T1000 (cell line): ENCODE measurements around the gene BCAS3.
"Not testable (repeated sequence)": the region's sequence is repeated elsewhere in the genome, so short reads cannot be mapped to it uniquely, and the experiment has no call there.

Experiments
- DNase-seq: peaks from one replicate; lab custom pipeline; 2025; ENCODE audit warnings: mixed read lengths; lab: John Stamatoyannopoulos, UW

Gene BCAS3

DNA sequence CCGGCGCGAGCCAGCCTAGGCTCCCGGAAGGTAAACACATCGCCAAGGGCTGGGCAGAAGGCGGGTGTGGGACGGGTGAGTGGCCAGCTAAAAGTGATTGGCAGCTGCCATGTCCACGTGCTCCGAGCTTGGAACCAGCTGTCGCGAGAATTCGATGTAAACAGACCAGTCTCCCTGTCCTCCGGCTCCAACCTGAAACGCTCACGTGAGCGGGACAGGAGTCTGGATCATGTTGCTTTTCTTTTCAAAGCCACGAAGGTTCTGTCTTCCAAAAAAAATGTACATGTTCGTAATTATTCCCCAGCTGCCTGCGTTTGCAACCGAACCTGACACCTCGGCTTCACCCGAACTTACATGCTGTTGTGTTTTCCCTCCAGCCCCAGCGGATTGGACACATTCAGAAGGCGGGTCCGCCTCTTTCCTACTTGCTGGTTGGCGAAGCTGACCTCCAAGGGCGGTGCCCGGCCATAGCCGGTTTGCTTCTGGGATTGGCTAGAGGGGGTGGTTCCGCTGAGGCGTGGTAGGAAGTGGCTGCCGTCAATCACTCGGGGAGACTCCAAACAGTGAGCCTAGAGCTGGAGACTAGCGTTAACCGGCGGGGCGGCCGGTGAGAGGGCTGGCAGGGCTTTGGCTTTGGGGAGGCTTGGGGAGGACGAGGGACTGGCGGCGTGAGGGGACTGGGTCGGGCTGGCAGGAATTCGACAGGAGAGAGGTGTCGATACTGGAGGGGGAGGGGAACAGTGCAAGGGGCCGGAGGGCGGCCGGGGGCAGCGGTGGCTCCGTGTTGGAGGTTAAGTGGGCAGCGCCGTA is at the start of gene BCAS3:
TSS of gene BCAS3 (plus strand) at position 544 of the 810 bp plus-strand sequence.
- peak; percentile 100 for DNase-seq

DNA sequence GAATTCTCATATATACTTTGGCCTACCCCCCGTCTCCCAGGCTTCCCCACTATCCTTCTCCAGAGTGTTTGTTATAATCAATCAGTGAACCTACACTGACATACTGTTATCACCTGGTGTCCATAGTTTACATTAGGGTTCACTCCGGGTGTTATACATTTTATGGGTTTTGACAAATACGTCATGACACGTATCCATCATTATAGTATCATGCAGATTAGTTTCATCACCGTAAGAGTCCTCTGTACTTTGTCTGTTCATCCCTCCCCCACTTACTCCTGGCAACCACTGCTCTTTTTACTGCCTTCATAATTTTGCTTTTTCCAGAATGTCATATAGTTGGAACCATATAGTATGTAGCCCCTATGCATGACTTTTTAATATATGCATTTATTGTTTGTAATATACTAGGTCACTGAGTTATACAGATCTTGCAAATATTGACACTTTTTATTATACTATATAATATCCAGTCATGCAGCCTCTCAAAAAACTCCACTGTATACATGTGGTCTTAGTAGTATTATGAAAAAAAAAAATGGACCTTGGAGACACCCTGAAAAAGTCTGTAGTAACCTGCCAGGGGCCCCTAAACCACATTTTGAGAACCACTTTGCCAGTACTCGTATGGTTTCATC is 49.3 kb upstream of the BCAS3 start:
- no peak for DNase-seq

DNA sequence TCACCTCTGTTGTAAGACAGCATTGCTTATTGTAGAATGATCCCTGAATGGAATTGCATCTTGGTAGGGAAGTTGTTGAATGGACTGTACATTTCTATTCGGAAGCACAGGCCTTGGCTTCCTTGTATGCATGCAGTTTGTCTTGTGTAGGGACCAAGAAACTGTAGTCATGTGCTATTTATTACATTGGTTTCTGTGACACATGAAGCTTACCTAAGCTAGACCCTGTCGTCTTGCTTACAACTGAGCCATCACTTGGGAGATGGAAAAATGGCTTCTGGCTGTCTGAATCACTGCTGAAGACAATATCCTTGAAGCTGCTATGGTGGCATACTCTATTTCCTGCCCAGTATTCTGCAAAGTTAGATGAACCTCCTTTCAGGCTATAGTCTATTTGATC is 48.5 kb upstream of the BCAS3 start:
- DNase-seq, result no peak

DNA sequence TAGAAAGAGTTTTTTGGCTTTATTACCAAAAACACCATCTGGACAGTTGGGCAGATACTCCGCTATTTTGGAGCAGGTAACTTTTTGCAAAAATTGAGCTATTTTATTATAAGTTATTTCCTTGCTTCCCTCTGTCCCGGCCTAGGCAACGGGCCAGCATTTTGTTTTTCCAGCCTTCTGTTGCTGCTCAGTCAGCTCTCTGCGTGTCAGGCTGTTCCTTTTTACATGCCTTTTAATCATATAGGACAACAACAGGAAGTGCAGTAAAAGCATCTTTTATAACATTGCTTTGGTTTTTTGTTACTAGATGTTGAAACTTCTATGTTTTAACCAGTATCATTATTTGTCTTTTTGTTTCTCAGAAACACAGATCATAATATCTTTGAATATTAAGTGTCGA is 47.3 kb upstream of the BCAS3 start:
- no peak for DNase-seq

DNA sequence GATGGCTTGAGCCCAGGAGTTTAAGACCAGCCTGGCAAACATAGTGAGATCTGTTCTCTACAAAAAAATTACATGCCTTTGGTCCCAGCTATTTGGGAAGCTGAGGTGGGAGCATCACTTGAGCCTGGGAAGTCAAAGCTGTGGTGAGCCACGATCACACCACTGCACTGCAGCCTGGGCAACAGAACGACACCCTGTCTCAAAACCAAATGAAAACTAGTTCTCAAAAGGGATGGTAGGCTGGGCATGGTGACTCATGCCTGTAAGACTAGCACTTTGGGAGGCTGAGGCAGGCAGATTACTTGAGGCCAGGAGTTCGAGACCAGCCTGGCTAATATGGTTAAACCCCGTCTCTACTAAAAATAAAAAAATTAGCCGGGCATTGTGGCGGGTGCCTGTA is 46.5 kb upstream of the BCAS3 start:
- no peak for DNase-seq

DNA sequence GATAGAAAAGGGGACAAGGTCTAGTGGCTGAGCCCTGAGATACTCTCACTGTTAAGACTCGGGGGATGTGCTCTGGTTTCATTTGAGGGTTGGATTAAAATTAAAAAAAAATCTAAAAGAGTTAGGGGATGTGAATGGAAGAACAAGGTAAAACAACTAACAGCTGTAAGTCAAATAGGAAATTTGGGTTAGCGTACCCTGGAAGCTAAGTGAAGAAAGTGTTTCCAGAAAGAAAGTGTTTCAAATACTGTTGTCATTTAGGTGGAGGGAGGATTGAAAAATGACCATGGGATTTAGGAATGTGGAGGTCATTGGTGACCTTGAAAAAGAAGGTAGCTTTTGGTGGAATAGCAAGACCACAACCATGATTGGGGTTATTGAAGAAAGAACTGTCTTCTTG is 40.0 kb upstream of the BCAS3 start:
- DNase-seq, result no peak

DNA sequence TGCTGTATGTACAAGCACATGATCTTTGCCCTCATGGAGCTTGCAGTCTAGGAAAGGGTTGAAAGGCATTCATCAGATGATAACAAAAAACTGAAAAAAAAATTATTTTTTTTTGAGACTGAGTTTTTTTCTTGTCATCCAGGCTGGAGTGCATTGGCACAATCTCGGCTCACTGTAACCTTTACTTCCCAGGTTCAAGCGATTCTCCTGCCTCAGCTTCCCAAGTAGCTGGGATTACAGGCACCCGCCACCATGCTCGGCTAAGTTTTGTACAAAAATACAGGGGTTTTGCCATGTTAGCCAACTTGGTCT is 38.7 kb upstream of the BCAS3 start:
- no peak for DNase-seq

DNA sequence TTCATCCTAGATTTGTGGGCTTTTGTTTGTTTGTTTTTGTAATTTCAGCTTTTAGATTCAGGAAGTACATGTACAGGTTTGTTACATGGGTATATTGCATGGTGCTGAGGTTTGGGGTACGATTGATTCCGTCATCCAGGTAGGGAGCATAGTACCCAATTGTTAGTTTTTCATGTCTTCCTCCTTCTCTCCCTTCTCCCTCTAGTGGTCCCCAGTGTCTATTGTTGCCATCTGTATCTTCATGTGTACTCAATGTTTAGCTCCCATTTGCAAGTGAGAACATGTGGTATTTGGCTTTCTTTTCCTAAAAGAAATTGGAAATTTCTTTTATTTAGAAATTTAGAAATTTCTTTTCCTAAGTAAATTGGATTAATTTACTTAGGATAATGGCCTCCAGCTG is 37.1 kb upstream of the BCAS3 start:
- no peak for DNase-seq

DNA sequence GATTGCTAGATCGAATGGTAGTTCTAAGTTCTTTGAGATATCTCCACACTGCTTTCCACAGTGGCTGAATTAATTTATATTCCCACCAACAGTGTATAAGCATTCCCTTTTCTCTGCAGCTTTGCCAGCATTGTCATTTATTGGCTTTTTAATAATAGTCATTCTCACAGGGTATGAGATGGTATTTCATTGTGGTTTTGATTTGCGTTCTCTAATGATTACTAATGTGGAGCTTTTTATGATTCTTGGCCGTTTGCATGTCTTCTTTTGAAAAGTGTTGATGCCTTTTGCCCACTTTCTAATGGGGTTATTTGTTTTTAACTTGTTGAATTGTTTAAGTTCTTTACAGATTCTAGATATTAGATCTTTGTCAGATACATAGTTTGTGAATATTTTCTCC is 36.5 kb upstream of the BCAS3 start:
- no peak for DNase-seq

DNA sequence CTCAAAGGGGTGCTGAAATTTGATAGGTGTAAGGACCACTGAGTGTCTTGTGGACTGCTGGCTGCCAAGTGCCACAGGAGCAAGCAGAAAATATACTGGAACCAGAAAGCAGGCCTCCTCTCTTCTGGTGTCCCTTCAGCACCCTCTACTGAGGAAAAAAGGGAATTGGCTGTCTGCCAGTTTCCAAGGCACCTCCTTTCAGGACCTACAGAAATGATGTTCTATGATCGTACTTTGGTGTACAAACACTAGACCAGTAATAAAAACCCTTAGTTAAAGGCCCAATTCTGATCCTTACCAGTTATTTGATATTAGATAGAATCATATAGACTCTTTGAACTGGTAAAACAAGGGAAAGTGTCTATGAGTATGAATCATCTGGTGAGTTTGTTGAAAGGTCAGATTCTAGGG is 35.8 kb upstream of the BCAS3 start:
- DNase-seq, result peak; percentile 41

DNA sequence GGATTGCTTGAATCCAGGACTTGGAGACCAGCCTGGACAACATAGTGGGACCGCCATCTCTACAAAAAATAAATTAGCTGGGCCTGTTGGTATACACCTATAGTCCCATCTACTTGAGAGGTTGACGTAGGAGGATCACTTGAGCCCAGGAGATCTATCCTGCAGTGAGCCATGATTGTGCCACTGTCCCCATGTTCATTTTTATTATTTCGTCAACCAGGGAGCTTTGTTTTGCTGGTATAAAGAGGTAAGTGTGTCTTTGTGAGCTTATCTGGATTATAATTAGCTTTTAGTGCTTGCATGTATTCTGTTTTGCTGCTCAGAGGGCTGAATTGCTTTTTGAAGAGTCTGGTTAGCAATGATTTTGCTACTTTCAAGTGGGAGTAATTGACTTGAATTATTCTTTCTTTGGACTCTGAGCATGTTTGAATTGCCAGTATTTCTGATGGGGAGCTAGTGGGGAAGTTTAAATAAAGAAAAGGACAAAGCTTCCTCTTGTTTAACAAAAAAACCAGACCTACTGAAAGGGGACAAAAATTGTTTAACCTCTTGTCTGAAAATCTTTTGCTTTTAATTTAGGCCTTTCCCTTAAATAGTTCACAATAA is 31.6 kb upstream of the BCAS3 start:
- DNase-seq, result no peak

DNA sequence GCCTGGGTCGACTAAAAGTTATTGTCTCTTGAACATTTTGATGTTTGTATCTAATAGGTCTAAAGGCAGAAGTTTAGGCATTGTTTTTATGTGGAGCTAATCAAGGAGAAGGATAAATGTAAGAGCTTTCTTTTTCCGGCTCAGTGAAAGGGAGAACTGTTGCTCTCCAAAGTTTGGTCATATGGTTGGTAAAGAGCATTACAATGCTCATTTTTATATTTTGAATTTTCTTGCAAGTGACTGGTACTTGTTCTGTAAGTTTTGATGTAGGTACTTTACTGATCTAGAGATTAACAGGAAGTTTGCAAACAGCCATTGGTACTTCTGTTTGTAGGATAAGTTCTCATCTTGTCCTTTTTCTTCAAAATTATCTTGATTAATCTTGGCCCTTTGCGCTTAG is 30.9 kb upstream of the BCAS3 start:
- no peak for DNase-seq

DNA sequence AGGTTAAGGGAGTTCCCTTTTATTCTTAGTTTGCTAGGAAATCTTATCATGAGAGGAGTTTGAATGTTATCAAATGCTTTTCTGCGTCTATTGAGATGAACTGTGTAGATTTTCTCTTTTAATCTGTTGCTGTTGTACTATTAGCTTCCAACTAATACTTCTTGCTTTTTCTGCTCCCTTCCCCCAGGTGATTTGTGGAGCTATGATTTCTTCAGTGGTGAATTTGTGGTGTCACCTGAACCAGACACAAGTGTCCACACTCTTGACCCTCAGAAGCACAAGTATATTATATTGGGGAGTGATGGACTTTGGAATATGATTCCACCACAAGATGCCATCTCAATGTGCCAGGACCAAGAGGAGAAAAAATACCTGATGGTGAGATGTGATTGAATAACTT is 29.9 kb upstream of the BCAS3 start:
- no peak for DNase-seq

DNA sequence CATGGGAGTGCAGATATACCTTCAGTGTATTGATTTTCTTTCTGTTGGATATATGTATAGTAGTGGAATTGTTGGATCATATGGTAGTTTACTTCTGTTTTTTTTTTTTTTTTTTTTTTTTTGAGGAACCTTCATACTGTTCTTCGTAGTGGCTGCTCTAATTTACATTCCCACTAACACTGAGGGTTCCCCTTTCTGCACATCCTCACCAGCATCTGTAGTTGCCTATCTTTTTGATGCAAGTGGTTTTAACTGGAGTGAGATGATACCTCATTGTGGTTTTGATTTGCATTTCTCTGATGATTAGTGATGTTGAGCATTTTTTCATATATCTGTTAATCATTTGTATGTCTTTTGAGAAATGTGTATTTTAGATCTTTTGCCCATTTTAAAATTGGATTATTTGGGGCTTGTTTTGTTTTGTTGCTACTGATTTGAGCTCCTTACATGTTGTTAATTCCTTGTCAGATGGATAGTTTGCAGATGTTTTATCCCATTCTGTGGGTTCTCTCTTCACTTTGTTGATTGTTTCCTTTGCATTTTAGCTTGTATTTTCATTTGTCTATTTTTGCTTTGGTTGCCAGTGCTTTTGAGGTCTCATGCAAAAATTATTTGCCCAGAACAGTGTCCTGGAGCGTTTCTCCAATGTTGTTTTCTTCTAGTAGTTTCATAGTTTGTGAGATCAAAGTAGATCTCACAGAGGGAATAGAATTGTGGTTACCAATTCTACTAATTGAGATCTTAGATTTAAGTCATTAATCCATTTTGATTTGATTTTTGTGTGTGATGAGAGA is 25.0 kb upstream of the BCAS3 start:
- DNase-seq, result no peak

DNA sequence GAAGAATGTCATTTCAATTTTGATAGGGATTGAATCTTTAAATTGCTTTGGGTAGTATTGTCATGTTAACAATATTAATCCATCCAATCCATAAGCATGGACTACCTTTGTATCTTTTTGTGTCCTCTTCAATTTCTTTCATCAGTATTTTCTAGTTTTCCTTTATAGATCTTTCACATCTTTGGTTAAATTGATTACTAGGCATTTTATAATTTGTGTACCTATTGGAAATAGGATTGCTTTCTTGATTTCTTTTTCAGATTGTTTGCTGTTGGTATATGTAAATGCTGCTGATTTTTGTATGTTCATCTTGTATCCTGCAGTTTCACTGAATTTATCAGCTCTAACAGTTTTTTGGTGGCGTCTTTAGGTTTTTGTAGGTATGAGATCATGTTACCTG is 24.1 kb upstream of the BCAS3 start:
- DNase-seq, result no peak

DNA sequence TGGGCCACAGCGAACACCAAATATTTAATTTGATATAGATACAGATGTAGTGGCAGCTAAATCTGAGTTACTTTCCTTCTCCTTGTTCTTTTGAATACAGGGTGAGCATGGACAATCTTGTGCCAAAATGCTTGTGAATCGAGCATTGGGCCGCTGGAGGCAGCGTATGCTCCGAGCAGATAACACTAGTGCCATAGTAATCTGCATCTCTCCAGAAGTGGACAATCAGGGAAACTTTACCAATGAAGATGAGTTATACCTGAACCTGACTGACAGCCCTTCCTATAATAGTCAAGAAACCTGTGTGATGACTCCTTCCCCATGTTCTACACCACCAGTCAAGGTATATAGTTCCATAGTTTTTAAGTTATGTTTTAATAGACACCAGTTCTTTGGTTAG is 21.2 kb upstream of the BCAS3 start:
- DNase-seq, result no peak

DNA sequence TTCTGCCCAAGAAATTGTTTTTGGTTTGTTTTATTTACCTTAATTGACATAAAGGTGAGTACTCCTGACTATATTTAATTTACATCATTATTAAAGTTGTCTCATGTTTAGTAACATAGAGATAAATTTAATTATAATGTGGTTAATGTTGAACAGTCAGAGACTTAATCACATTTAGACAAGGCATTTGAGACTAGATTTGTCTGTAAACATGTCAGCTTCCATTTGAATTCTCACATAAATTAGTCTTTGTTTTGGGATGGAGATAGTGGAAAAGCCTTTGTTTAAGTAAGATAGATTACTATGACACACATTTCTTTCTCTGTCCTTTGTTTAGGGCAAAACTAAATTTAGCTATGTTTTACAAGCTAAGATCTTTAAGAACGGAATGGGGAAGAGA is 18.5 kb upstream of the BCAS3 start:
- DNase-seq, result no peak

DNA sequence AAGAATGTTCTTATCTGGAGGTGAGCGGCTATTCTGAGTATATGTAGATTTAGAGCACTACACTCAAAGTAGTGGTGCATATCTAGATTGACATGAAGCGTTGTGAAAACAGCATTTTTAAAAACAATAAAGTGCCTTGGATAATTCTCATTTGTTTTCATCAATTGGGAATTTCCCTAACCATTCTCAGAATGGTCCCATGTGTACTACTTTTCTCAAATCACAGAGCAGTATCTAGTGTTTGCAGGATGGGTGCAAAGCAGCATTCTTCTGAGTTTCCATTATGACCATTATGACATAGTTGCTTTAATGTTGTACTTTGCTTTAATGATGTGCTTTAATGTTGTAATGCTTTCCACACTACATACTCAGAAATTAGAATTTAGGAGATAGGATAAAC is 16.2 kb upstream of the BCAS3 start:
- DNase-seq, result no peak

DNA sequence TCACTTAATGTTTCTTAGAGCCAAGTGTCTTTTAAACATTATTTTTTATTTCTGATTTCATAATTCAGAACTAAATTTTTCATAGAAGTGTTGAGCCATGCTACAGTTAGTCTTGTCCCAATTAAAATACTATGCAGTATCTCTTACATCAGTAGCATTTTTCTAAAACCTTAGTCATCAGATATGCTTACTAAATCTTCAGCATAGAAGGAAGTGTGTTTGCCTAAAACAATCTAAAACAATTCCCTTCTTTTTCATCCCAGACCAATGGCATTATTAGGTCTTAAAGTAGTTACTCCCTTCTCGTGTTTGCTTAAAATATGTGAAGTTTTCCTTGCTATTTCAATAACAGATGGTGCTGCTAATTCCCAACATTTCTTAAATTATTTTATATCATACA is 13.6 kb upstream of the BCAS3 start:
- no peak for DNase-seq

DNA sequence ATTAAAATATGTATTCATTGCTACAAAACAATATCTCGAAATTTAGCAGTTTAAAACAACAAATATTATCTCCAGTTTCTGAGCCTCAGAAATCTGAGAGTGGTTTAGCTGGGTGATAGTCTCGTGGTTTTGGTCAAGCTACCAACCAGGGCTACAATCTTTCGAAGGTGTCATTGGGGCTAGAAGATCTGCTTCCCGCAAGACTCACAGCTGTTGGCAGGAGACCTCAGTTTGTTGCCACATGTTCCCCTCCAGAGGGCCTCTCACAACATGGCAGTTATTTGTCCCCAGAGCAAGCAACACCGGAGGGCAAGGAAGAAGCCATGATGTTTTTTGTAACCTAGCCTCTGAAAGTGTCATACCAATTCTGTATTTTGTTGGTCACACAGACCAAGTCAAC is 12.0 kb upstream of the BCAS3 start:
- DNase-seq, result no peak

DNA sequence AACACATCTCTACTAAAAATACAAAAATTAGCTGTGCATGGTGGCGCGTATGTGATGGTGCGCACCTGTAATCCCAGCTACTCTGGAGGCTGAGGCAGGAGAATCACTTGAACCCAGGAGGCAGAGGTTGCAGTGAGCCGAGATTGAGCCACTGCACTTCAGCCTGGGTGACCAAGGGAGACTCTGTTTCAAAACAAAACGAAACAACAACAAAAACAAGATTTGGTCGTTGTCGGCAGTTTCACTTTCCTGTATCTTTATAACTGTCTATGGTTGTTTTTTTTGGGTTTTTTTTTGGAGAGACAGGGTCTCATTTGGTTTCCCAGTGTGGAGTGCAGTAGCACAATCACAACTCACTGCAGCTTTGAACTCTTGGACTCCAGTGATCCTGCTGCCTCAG is 8.9 kb upstream of the BCAS3 start:
- DNase-seq, result not testable (repeated sequence)

DNA sequence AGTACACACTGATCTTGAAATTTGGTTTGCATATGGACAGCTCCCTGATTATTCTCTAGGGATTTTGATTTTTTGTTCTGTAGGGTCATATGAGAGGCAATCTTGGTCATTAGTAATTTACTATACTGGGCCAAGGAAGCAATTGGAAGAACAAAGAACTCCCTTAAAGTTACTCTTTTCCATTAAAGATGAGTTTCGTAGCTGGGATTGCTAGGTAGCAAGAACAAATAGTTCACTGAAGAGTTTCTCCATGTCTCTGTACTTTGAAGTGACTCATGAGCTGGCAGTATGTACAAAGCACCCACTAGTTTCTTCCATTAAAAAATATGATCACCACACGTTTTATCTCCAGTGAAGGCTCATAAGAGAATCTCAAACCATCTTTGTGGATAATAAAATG is 6.2 kb upstream of the BCAS3 start:
- DNase-seq, result no peak

DNA sequence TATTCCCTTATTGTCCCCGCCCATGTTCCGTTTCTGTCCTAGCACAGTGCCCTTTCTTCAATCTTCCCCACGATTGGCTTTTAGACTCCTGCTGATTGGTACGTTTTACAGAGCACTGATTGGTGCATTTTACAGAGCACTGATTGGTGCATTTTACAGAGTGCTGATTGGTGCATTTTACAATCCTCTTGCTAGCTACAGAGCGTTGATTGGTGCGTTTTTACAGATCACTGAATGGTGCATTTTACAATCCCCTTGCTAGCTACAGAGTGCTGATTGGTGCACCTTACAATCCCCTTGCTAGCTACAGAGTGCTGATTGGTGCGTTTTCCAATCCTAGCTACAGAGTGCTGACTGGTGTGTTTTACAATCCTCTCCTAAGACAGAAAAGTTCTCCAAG is 3.0 kb upstream of the BCAS3 start:
- not testable (repeated sequence) for DNase-seq
